H1 (cell line): ENCODE results near the gene YIF1B. TPM values are rescaled to one million over a fixed set of nuclear protein-coding genes. Genes with fewer than 3 reads are reported as not detected.

ENCODE experiments used
- CEBPB ChIP-seq: IDR thresholded peaks from 2 replicates; pipeline ENCODE4 v1.6.1; 2012; ENCODE audit warnings: low read depth, low read length
- KDM4A ChIP-seq: IDR thresholded peaks from one replicate; pipeline ENCODE4 v1.7.1; 2012; ENCODE audit warnings: low read depth, mild to moderate bottlenecking, moderate library complexity, low read length, inconsistent platforms; ENCODE audit not compliant: severe bottlenecking
- RXRA ChIP-seq: IDR thresholded peaks from 2 replicates; pipeline ENCODE4 v1.6.1; 2011; ENCODE audit warnings: low read depth, mild to moderate bottlenecking, low read length, moderate library complexity; ENCODE audit not compliant: insufficient read depth
- SIX5 ChIP-seq: IDR thresholded peaks from 2 replicates; pipeline ENCODE4 v1.6.1; 2011; ENCODE audit warnings: mild to moderate bottlenecking, low read depth, low read length
- TAF7 ChIP-seq: optimal IDR thresholded peaks from 2 replicates; pipeline ENCODE3; 2011; ENCODE audit warnings: low read depth, mild to moderate bottlenecking, inconsistent platforms, low read length, moderate library complexity, borderline replicate concordance
- polyA plus RNA-seq, 7 experiments: library from polyadenylated mRNA; depleted of rRNA in 3 of 7; stranded (reverse) in 5 of 7; unstranded in 2 of 7; fragments of >200 nt in 5 of 7; fragments of 200-250 nt in 2 of 7; gene quantifications; 1 replicate in 5 of 7; 2 replicates in 1 of 7; 4 replicates in 1 of 7; pipeline versions ENCODE4 v1.2.1 to v1.2.3, GENCODE V29; 2011 to 2013; ENCODE audit warnings: missing spikeins in 2 of 7, mixed read lengths in 2 of 7
- total RNA-seq: library from RNA; stranded (reverse); fragmentation: NEBNext Ultra II Directional; extraction: Animal tissue kit (Norgen Biotek cat#: 25700); gene quantifications from 2 replicates; pipeline ENCODE4 v1.2.1, GENCODE V29; 2021
- TF ChIP-seq, protein P1 (sequence below): fragments of 300-600 bp; sonication (generic); IDR thresholded peaks from 2 replicates; pipeline ENCODE4 v1.7.1; 2012; ENCODE audit warnings: low read length, moderate library complexity, mild to moderate bottlenecking, inconsistent platforms; ENCODE audit not compliant: insufficient replicate concordance

YIF1B gene
- total and polyA plus RNA-seq, 2 of the 8 experiments (the other 6 are each of a cell fraction or from before 2014, with no cell fraction given), result 89.6 to 305 TPM

- TF ChIP-seq, protein P1, sequence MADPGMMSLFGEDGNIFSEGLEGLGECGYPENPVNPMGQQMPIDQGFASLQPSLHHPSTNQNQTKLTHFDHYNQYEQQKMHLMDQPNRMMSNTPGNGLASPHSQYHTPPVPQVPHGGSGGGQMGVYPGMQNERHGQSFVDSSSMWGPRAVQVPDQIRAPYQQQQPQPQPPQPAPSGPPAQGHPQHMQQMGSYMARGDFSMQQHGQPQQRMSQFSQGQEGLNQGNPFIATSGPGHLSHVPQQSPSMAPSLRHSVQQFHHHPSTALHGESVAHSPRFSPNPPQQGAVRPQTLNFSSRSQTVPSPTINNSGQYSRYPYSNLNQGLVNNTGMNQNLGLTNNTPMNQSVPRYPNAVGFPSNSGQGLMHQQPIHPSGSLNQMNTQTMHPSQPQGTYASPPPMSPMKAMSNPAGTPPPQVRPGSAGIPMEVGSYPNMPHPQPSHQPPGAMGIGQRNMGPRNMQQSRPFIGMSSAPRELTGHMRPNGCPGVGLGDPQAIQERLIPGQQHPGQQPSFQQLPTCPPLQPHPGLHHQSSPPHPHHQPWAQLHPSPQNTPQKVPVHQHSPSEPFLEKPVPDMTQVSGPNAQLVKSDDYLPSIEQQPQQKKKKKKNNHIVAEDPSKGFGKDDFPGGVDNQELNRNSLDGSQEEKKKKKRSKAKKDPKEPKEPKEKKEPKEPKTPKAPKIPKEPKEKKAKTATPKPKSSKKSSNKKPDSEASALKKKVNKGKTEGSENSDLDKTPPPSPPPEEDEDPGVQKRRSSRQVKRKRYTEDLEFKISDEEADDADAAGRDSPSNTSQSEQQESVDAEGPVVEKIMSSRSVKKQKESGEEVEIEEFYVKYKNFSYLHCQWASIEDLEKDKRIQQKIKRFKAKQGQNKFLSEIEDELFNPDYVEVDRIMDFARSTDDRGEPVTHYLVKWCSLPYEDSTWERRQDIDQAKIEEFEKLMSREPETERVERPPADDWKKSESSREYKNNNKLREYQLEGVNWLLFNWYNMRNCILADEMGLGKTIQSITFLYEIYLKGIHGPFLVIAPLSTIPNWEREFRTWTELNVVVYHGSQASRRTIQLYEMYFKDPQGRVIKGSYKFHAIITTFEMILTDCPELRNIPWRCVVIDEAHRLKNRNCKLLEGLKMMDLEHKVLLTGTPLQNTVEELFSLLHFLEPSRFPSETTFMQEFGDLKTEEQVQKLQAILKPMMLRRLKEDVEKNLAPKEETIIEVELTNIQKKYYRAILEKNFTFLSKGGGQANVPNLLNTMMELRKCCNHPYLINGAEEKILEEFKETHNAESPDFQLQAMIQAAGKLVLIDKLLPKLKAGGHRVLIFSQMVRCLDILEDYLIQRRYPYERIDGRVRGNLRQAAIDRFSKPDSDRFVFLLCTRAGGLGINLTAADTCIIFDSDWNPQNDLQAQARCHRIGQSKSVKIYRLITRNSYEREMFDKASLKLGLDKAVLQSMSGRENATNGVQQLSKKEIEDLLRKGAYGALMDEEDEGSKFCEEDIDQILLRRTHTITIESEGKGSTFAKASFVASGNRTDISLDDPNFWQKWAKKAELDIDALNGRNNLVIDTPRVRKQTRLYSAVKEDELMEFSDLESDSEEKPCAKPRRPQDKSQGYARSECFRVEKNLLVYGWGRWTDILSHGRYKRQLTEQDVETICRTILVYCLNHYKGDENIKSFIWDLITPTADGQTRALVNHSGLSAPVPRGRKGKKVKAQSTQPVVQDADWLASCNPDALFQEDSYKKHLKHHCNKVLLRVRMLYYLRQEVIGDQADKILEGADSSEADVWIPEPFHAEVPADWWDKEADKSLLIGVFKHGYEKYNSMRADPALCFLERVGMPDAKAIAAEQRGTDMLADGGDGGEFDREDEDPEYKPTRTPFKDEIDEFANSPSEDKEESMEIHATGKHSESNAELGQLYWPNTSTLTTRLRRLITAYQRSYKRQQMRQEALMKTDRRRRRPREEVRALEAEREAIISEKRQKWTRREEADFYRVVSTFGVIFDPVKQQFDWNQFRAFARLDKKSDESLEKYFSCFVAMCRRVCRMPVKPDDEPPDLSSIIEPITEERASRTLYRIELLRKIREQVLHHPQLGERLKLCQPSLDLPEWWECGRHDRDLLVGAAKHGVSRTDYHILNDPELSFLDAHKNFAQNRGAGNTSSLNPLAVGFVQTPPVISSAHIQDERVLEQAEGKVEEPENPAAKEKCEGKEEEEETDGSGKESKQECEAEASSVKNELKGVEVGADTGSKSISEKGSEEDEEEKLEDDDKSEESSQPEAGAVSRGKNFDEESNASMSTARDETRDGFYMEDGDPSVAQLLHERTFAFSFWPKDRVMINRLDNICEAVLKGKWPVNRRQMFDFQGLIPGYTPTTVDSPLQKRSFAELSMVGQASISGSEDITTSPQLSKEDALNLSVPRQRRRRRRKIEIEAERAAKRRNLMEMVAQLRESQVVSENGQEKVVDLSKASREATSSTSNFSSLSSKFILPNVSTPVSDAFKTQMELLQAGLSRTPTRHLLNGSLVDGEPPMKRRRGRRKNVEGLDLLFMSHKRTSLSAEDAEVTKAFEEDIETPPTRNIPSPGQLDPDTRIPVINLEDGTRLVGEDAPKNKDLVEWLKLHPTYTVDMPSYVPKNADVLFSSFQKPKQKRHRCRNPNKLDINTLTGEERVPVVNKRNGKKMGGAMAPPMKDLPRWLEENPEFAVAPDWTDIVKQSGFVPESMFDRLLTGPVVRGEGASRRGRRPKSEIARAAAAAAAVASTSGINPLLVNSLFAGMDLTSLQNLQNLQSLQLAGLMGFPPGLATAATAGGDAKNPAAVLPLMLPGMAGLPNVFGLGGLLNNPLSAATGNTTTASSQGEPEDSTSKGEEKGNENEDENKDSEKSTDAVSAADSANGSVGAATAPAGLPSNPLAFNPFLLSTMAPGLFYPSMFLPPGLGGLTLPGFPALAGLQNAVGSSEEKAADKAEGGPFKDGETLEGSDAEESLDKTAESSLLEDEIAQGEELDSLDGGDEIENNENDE, result no peak
- TF ChIP-seq RXRA (no peak), SIX5 (no peak), KDM4A (no peak), TAF7 (no peak), CEBPB (no peak)
Measured at GRCh38 chr19:38308006-38308766, 7.6 kb downstream of the YIF1B start (continued).
